CD4-positive, alpha-beta T cell treated with Interleukin-15 for 1 hour (primary cell): ENCODE measurements around the gene VAMP3.

ENCODE experiments used
- DNase-seq: peaks from one replicate; pipeline ENCODE4 v3.0.0-alpha.2; 2020

VAMP3 gene

GRCh38 chr1:7770997-7771822, at the start of gene VAMP3:
TSS of gene VAMP3 (plus strand) at chr1:7771296. CDS start at chr1:7771384, 88 bp downstream.
- peak; percentile 84 for DNase-seq

DNA sequence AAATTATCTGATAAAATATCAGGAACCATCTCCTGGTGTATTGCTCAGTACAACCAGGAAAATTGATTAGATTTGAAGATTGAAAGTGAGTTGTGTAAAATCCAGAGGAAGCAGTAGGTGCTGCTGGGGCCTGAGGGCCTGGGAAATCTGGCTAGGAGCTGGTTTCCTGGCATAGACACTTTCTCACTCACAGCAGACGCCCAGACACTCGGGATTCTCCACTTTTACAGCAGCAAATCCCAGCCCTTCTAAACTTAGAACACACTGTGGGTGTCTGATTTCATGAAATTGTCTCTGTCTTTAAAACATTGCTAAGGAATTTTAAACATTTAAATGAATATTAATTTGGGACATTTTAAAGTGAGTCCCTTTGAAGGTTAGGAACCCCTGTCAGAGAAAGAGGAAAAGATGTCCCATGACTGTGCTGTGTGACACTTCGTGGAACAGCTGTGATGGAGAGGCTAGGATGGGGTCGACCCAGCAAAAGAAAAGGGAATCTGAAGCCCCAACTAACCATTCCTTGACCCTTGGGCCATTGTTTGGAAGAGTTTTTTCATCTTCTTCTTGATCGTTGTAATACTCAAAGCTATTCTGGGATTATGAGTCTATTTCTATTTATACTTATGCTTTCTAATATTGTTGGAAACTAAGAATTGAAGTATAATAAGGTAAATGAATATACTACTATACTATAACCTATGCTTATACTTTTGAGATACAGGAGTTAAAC, 49.0 kb upstream of the VAMP3 start:
- DNase-seq: no peak

- DNase-seq: no peak
Measured at GRCh38 chr1:7722670-7723012, 48.5 kb upstream of the VAMP3 start.

- DNase-seq: no peak
Measured at GRCh38 chr1:7726623-7727022, 44.5 kb upstream of the VAMP3 start.

- DNase-seq: no peak
Measured at GRCh38 chr1:7727809-7728471, 43.2 kb upstream of the VAMP3 start.

DNA sequence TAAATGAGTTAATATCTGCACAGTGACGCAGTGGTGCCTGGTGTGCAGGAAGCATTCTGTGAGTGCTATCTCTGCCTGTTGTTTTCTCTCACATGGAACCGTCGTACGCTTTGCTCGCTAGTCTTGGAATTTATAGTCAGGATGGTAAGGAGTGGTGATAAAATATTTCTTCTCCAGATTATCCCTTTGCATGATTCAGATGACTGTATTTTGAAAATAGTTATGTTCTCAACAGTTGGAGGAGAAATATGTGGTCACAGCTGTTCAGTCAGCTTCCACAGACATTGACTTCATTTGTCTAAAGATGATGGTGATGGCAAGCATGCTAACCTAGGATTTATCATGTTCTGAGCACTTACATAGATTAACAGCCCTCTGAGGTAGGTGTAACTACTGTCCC, 41.3 kb upstream of the VAMP3 start:
- DNase-seq: no peak

DNA sequence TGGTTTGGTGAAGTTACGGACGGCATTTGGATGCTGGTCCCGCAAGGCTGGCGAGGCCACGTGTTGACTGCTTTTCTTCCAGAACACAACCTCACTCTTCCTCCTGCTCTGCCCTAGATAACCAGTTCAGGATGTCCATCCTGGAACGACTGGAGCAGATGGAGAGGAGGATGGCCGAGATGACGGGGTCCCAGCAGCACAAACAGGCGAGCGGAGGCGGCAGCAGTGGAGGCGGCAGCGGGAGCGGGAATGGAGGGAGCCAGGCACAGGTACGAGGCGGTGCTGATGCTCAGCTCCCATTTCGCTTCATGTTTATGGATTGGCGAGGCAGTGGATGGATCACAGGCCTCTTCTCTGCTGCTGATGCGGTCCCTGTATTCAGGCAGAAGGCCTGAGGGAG, 38.8 kb upstream of the VAMP3 start:
- DNase-seq: no peak

- no peak for DNase-seq
Measured at GRCh38 chr1:7733276-7733675, 37.8 kb upstream of the VAMP3 start.

GRCh38 chr1:7738044-7738443, 33.1 kb upstream of the VAMP3 start:
- no peak for DNase-seq

DNA sequence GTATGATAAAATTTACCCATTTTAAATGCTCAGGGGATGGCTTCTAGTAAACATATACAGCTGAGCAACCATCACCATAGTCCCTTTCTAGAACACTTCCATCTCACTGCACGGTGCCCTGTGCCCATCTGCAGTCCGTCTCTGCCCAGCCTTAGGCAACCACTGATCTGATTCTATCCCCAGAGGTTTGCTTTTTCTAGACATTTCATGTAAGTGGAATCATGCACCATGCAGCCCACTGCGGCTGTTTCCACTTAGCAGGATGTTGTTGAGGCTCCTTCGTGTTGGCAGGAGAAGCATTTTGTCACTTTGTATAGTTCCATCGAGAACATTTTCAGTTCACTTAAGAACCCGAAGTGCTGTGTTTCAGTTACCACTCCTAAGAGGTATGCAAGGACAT, 27.8 kb upstream of the VAMP3 start:
- no peak for DNase-seq

DNA sequence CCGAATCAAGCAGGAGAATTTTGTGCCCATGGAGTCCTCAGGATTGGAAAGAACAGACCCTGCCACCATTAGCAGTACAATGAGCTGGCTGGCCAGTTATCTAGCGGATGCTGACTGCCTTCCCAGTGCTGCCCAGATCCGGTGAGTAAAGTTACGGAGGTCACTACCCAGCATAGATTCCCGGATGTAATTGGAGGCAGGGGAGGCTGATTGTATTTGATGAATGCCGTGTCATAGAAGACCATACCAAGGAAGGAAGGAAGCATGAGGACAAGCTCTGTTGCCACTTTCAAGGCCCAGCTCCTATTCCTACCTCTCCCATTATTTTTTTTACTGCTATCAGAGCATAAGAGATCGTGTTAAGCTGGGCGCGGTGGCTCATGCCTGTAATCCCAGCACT, 26.2 kb upstream of the VAMP3 start:
- DNase-seq: no peak

DNA sequence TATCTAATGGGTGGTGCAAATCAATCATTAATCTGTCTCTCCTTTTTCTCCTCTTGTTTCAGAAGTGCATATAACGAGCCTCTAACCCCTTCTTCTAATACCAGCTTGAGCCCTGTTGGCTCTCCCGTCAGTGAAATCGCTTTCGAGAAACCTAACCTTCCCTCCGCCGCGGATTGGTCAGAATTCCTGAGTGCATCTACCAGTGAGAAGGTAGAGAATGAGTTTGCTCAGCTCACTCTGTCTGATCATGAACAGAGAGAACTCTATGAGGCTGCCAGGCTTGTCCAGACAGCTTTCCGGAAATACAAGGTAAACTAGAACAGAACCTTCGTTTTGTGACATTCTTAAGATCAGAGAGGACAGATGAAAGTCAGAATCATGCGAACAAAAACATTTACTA, 25.3 kb upstream of the VAMP3 start:
- no peak for DNase-seq

DNA sequence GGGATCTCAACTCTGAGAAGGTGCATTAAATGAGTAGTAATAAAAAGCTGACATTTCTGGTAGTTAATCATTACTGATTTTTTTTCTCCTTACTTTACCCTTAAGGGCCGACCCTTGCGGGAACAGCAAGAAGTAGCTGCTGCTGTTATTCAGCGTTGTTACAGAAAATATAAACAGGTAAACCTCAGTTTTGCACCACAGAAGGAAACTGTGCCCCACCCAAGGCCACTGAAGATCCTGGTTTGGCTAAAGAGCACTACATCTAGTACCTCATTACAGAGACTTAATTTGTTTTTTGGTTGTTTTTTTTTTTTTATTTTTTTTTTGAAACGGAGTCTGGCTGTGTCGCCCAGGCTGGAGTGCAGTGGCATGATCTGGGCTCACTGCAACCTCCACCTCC, 23.5 kb upstream of the VAMP3 start:
- no peak for DNase-seq

GRCh38 chr1:7749126-7749525, 22.0 kb upstream of the VAMP3 start:
- no peak for DNase-seq

DNA sequence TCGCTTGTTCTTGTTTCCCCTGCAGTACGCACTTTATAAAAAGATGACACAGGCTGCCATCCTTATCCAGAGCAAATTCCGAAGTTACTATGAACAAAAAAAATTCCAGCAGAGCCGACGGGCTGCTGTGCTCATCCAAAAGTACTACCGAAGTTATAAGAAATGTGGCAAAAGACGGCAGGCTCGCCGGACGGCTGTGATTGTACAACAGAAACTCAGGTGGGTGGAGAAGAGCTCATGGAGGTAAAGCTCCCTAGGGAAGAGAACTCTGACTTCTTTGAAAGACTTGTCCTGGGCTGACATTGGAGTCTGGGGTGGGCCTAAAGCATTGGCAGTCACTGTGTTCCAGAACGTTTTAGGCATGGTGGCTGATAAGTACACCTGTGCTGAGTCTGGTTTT, 19.9 kb upstream of the VAMP3 start:
- no peak for DNase-seq

DNA sequence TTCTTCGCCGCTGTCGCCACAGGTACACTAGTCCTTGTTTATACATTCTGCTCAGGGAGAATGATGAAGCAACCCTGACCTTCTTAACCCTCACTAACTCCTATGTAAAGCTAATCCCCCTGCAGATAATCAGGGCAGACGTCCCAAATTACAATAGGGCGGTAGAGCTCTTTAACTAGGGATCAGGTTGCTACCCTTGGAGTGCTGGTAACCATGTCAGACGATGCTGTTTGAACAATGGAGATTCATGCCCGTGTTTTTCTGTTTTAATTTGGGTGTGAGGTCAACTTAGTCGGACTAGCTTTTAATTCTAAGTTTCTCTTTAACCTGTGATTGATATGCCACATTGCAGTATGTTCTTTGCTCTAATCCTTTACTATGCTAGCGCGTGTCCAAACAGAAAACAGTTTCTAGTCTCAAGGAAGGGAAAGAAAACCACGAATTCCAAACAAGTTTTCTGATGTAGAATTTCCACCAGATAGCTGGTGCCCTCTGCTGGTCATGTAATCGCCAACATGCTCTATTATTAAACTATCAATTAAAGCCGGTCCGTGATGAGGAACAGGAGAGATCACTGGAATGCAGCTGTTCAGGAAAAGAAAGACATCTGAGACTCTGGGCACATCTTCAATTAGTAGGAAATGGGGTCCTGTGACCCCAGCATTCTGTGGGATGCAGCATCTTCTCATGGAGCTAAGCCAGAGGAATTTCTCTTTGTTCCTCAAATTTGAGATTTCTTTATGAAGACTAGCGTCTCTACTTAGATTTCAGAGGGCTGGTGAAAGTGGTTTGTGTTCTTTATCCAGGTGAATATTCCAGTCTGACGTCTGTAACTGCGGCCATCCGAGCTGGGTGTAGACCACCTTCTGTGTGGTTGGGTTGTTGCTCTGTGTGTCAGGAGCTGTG, 18.3 kb upstream of the VAMP3 start:
- DNase-seq: peak; percentile 25

GRCh38 chr1:7753641-7754040, 17.5 kb upstream of the VAMP3 start:
- DNase-seq: no peak

DNA sequence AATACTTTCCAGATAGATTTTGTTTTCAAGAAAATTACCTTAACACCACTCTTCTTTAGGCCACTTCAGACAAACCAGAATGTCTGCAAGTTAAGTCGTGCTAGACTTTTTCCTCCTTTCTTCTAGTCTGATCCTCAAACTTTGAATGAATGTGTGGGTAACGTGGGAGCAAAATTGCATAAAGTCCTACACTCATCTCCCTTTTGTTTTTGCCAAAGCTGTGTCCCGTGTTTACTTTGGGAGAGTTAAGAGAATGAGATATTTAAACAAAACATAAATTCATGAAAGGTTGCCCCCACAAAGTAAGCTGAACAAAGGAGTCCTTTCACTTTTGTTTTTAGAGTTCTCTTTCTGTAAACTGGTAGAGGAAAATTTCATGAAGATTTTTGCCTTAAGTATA, 16.9 kb upstream of the VAMP3 start:
- DNase-seq: no peak

DNA sequence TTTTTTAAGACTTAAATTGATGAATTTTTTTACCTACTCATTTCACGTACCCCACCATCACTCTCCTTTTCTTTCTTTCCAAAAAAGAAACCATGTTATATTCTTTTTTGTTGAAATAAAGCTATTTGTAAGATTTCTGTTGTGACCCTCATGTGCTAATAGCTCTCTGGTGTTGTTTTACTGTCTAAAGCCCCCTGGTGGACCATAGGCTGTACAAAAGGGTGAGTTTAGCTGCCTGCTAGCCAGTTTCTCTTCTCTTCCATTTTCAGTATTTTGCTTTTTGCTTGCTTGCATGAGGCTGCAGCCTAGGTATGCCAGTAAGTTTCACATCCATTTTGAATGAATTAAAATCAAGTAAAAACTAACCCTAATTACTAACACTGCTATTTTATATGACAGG, 15.6 kb upstream of the VAMP3 start:
- no peak for DNase-seq

DNA sequence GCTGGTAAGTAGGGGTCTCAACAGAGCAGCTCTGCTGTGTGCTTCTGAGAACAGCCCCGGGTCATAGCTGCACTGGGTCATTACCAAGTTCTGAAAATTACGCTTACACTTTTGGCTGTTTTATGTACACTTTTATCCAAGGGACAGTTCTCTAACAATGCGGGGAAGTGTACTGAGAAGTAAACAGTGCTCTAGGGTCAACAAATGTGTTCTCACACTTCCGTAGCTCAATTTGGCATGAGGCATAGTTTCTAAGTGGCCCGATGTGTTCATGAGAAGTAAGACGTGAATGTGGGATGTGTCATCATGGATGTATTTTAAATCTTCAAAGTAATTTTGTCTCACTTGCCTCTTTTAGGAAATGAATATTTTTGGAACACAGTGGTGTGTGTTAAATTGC, 10.9 kb upstream of the VAMP3 start:
- no peak for DNase-seq

GRCh38 chr1:7761103-7761502, 10.0 kb upstream of the VAMP3 start:
- no peak for DNase-seq

DNA sequence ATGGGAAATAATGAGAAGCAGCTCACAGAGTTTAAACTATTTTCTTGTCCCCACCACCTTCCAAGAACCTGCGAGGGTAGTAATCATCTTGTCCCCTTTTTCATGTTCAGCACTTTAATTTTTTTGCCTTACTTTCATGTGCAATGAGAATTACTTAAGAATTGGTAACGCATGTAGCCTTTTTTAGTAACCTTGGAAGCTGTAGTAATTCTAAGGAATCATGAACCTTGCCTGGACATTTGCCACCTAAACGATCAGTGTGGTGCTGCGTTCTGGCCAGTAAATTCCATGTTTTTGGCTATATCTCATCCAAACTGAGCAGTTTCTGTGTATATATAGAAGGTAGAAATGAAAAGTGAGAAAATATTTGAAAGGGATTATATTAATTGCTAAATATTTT, 3.9 kb upstream of the VAMP3 start:
- no peak for DNase-seq

DNA sequence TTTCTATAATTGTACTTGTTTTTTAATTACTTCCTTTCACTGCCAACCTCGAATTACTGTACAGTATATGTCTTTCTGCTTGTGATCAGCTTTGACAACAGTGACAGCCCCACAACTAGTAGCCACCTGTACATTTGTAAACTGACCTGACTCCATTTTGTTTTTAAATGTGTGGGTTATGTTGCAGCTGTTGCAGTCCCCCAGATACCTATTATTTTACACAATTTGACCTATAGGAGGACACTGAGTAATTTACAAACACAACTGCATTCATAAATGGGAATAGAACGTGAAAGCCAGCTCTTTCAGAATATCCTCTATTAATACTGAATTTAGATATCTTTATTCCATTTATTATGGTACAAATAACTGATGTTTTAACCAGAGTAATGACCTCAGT, 2.5 kb upstream of the VAMP3 start:
- DNase-seq: no peak
